HG03558 (cell line): ENCODE data around the gene SCAPER.
A peak's percentile ranks its signal among the peaks of the same experiment; 100 is the strongest.
"Not testable (repeated sequence)": the region's sequence is repeated elsewhere in the genome, so short reads cannot be mapped to it uniquely, and the experiment has no call there.

Source experiments
- ATAC-seq: cut with Tn5 transposase; IDR thresholded peaks from one replicate; pipeline ENCODE4 v1.9.1; 2021; ENCODE audit warnings: moderate number of reproducible peaks; ENCODE audit not compliant: unreplicated experiment; ENCODE audit errors: extremely low read depth

The SCAPER gene

DNA sequence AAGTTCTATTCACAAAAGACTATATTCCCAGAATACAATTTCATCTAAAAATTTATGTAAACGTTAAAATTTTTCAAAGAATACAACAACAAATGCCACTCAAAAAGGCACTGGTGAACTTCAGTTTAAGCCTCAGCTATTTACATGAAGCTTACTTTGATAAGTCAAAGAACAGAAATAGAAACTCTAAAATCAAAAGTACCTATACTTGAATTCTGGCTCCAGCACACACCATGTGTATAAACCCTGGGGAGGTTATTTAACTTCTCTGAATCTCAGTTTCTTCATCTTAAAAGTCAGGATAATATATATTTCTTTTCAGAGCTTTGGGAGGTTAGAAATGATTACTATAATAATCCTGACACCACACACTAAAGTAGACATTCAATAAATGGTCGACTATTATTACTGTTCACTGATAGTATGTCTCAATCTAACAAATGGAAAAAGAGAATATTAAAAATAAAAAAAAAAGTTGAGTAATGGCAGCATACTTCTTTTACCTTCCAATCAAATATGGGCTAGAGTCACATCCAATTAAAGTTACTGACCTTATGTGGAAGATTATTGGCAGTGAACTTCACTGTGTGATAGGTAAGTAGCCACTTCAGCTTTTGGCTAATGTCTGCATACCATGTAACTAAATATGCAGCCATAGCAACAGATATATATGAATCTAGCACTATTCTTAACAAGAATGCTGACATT lies 320.1 kb downstream of the SCAPER start:
- no peak for ATAC-seq

GRCh38 chr15:76582550-76582949 lies 322.6 kb downstream of the SCAPER start:
- no peak for ATAC-seq

DNA sequence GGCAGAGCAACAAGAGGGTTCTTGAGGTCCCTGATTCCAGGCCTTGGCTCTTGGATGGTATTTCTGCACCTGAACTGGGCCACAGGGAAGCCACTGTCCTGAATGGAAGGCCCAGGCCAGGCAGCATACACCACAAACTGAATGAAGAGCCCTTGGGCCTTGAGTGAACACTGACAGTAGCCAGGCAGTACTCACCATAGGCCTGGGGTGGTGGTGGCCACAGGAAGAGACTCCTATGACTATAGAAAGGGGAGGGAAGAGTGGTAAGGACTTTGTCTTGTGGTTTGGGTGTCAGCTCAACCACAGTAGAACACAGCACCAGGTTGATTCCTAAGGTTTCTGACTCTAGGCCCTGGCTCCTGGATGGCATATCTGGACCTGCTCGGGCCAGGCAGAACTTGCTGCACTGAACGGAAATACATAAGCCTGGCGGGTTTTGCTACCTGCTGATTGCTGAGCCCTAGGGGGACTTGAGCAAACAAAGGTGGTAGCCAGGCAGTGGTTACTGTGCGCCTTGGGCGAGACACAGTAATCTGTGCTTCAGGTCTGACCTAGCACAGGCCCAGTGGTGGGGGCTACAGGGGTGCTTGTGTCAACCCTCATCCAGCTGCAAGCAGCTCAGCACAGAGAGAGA lies 327.1 kb downstream of the SCAPER start:
- ATAC-seq: no peak

DNA sequence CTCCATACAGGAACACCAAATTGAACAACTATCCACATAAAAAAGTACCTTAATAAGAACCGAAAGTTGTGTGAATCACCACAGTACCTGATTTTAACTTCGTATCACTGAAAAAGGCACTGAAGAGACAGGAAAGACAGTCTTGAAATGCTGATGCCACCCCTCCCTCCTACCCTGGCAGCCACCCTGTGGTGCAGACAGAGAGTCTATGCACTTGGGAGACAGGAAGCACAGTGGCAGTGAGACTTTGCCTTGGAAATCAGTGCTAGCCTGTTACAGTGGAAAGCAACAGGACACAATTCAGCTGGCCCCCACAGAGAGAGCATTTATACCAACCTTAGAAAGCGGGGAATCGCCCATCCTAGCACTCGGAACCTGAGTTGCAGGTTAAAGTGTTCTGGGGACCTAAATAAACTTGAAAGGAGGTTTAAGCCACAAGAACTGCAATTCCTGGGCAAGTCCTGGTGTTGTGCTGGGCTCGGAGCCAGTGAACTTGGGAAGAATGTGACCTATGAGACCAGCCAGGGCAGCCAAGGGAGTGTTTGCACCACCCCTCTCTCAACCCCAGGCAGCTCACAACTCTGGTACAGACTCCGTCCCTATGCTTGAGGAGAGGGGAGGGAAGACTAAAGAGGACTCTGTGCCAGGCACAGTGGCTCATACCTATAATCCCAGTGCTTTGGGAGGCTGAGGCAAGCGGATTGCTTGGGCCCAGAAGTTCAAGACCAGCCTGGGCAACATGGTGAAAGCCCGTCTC lies 328.4 kb downstream of the SCAPER start:
- no peak for ATAC-seq

- no peak for ATAC-seq
These were observed 329.5 kb downstream of the SCAPER start for GRCh38 chr15:76575679-76576078.

DNA sequence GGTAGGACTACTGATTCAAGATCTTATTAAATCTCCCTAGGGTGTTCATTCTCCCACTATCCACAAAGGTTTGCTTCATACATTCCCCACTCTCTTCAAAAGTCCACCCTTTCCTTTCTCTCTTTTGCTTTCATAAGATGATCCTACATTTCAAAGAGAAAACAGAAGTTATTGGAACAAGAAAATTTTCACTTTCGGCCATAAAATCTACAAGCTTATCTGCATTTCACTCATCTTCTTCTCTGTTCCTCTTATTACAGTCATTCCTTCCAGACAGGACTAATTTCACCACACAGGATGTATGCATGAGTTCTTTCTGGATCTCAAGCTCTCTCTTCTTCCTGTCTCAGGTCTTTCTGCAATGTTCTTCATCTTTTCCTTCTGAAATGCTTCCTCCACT lies 329.9 kb downstream of the SCAPER start:
- ATAC-seq: peak; percentile 62

DNA sequence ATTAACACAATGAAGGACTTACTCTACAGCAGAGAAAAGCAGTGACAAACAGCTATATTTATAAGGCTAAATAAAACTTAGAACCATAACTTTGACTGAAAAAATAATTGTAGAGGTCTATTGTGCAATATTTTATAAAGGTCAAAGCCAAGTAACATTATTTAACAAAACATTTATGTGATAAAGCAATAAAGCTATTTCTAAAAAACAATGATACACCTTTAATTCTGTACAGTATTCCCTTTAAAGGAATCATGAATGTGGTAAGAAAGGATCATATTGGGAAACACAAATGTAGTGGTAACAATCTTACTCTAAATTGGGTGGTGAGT lies 332.2 kb downstream of the SCAPER start:
- no peak for ATAC-seq

DNA sequence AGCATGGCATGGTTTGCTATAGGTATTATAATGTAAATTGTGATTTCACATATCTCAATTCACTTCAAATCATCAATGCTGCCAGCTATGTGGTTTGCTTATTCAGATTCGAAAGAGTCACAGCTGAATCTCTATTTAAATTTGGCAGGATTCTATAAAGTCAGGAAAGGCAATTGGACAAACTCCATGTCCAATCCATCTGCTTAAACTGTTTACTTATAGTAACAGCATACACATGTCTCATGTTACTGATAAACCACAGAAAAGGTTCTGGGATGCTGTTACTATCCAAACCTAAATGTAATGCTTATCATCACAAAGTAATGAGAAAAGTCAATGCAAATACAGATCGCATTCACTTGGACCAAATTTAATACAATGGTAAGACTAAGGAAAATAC lies 338.9 kb downstream of the SCAPER start:
- no peak for ATAC-seq

DNA sequence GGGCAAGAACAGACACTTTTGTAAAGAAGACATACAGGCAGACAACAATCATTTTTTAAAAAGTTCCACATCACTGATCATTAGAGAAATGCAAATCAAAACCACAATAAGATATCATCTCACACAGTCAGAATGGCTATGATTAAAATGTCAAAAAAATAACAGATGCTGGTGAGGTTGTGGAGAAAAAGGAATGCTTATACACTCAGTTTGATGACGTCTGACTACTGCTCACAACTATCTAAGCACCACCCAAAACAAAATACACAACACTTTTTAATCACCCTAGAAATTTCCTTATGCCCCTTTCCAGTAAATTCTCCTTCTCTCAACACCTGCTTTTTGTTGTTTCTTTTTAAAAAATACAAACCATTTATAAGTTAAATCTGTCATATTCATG lies 339.8 kb downstream of the SCAPER start:
- no peak for ATAC-seq

- ATAC-seq: no peak
These were observed 349.9 kb downstream of the SCAPER start for GRCh38 chr15:76555247-76555646.

- no peak for ATAC-seq
These were observed 351.6 kb downstream of the SCAPER start for GRCh38 chr15:76553564-76553963.

DNA sequence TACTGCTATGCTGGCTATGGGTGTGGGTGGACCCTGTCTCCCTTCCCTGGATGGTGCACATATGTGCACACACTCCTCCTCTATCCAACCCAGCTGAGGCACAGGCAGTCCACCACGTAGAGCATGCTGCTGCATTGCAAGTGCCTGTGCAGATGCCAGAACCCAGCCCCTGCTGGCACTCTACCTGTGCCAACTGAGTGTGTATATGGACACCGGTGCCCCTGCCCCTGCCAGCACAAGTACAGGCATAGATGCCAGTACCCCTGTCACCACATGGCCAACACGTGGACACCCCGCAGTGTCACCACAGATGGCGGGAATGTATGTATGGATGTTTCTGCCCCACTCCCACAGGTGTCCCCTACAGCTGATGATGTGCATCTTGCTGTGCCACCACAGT lies 352.0 kb downstream of the SCAPER start:
- no peak for ATAC-seq

DNA sequence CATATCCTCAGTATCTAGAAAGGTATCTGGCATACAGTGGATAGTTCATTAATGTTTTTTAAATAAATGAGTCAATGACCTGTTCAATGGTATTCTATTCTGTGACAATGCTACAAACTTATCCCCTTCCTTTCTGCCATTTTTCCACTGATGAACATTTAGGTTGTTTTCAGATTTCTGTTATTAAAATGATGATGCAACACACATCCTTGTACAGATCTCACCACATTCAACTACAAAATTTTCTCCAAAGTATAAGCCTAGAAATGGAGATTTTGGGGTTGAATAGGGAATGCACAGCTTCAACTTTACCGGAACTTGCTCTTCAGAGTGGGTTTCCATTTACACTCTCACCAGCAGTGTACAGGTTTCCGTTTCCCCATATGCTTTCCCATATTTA lies 358.3 kb downstream of the SCAPER start:
- no peak for ATAC-seq

DNA sequence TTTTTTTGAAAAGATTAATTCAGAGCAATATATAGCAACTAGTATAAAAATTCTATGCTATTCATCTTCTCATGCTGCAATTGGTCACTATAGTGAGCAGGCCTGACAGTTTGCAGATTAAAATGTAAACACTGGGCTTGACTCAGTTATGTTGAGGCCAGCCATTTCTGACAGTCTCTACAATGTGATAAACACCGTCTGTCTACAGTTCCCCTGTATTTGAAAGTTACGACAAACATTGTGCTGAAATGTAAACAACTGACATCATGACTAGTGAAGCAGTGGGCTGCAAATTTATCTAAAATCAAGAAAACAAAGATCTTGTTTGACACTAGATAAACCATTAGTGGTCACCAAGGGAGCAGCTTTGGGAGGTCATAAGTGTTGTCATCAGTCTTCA lies 371.1 kb downstream of the SCAPER start:
- no peak for ATAC-seq

GRCh38 chr15:76533060-76533820 lies 371.9 kb downstream of the SCAPER start:
- no peak for ATAC-seq

DNA sequence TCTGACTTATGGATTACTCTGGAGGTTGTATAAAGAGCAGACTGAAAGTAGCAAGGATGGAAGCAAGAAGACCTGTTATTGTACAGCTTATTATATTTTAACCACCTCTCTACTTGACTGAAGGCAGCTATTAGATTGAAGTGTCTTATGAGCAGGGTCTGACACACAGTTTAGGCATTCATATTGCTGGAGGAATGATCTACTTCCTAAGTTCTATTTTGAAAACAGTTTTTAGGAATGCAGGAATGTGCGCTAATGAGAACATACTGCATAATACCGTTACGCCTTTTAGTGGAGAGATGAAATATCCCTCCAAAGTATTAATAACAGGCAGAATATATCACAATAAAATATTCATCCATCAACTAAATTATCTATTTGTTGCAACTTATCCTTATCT lies 375.2 kb downstream of the SCAPER start:
- no peak for ATAC-seq

DNA sequence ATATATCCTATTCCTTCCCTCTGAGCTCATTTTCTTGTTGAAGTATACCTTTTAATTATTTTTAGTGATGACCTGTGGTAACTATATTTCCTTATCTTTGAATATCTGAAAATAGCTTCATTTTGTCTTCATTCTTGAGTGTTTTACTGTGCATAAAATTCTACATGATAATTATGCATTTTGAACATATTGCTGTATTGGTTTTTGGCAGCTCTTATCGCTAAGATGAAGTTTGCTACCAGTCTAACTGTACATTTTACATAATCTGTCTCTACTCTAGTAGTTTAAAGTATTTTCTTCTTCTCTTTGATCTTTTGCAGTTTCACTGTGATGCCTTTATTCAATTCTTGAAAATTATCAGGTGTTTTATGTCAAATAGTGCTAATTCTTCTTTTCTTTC lies 379.0 kb downstream of the SCAPER start:
- no peak for ATAC-seq

- no peak for ATAC-seq
These were observed 387.2 kb downstream of the SCAPER start for GRCh38 chr15:76517910-76518309.

- ATAC-seq: no peak
These were observed 390.9 kb downstream of the SCAPER start for GRCh38 chr15:76514282-76514681.

- no peak for ATAC-seq
These were observed 392.2 kb downstream of the SCAPER start for GRCh38 chr15:76512971-76513370.

DNA sequence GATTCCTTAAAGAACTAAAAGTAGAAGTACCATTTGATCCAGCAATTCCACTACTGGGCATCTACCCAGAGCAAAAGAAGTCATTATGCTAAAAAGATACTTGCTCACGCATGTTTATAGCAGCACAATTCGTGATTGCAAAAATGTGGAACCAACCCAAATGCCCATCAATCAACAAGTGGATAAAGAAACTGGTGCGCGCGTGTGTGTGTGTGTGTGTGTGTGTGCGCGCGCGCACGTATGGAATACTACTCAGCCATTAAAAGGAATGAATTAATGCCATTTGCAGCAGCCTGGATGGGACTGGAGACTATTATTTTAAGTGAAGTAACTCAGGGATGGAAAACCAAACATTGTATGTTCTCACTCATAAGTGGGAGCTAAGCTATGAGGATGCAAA lies 394.5 kb downstream of the SCAPER start:
- not testable (repeated sequence) for ATAC-seq
